A673 (cell line): ENCODE results near the gene OR2A25.

ENCODE experiments used
- EZH2 ChIP-seq: fragments of 200-600 bp; sonication (generic); IDR thresholded peaks from 2 replicates; pipeline ENCODE4 v1.6.1; 2017; ENCODE audit warnings: borderline replicate concordance, low read depth, mild to moderate bottlenecking, mixed read lengths, antibody characterized with exemption, low read length; ENCODE audit not compliant: poor library complexity, severe bottlenecking
- TF ChIP-seq, protein P1 (sequence below): fragments of 300-800, 200-600 bp; sonication (generic); conservative IDR thresholded peaks from 2 replicates; pipeline ENCODE4 v1.5.1; 2017; ENCODE audit warnings: low read depth, mild to moderate bottlenecking, antibody characterized with exemption, low read length, moderate library complexity, mixed read lengths

DNA sequence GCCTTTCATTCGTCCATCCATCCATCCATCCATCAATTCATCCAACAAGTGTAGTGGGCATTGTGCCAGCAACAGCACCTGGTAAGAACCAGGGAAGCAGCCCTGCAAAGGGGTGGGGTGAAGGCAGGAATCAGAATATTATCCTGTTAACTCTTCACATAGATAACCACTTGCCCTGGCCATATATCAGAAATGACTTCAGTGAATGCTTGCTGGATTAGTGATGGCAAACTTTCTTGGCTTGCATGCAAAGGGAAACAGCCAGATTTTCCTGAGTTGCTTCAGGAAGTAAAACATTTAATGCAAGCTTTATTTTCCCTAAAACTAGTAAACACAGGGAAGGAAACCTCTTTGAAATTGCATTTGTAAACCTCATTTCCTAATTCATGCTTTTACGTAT lies 20.1 kb upstream of the OR2A25 start:
- TF ChIP-seq, protein P1, sequence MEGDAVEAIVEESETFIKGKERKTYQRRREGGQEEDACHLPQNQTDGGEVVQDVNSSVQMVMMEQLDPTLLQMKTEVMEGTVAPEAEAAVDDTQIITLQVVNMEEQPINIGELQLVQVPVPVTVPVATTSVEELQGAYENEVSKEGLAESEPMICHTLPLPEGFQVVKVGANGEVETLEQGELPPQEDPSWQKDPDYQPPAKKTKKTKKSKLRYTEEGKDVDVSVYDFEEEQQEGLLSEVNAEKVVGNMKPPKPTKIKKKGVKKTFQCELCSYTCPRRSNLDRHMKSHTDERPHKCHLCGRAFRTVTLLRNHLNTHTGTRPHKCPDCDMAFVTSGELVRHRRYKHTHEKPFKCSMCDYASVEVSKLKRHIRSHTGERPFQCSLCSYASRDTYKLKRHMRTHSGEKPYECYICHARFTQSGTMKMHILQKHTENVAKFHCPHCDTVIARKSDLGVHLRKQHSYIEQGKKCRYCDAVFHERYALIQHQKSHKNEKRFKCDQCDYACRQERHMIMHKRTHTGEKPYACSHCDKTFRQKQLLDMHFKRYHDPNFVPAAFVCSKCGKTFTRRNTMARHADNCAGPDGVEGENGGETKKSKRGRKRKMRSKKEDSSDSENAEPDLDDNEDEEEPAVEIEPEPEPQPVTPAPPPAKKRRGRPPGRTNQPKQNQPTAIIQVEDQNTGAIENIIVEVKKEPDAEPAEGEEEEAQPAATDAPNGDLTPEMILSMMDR: no peak
- no peak for TF ChIP-seq EZH2
